Large intestine (tissue), 3 donors: ENCODE measurements around the gene RAB34. TPM values are rescaled to one million over a fixed set of nuclear protein-coding genes. Genes with fewer than 3 reads are reported as not detected.

Experiments
- DNase-seq, 2 donors: peaks; one replicate each; pipeline versions ENCODE4 v3.0.0 to v3.0.0-alpha.2; 2013
- H3K27ac ChIP-seq: one replicate; pipeline ENCODE4 v1.5.1; 2013; ENCODE audit warnings: low read length
- H3K27me3 ChIP-seq: 2 replicates; pipeline ENCODE4 v1.6.1; 2013; ENCODE audit warnings: low read length; ENCODE audit not compliant: control insufficient read depth, insufficient read depth
- H3K36me3 ChIP-seq: 2 replicates; pipeline ENCODE4 v1.6.1; 2013; ENCODE audit warnings: low read length; ENCODE audit not compliant: control insufficient read depth, insufficient read depth
- H3K4me1 ChIP-seq: one replicate; pipeline ENCODE4 v1.6.1; 2013; ENCODE audit warnings: low read length; ENCODE audit not compliant: control insufficient read depth, insufficient read depth
- H3K4me3 ChIP-seq: one replicate; pipeline ENCODE4 v1.5.1; 2013; ENCODE audit warnings: low read length
- H3K9me3 ChIP-seq: one replicate; pipeline ENCODE4 v1.6.1; 2013; ENCODE audit warnings: mild to moderate bottlenecking, low read depth, low read length, moderate library complexity; ENCODE audit not compliant: control insufficient read depth
- WGBS: methylation state at CpG from one replicate; pipeline ENCODE4 v1.1.5; 2013; ENCODE audit warnings: low lambda C conversion rate; ENCODE audit not compliant: insufficient coverage; 5-methylcytosine and 5-hydroxymethylcytosine counted together
- polyA plus RNA-seq: library from polyadenylated mRNA; unstranded; fragments of 120-200 nt; gene quantifications from one replicate; pipeline ENCODE4 v1.2.1, GENCODE V29; 2013

RAB34 gene
- polyA plus RNA-seq, 1 donor, result 82.8 TPM

DNA sequence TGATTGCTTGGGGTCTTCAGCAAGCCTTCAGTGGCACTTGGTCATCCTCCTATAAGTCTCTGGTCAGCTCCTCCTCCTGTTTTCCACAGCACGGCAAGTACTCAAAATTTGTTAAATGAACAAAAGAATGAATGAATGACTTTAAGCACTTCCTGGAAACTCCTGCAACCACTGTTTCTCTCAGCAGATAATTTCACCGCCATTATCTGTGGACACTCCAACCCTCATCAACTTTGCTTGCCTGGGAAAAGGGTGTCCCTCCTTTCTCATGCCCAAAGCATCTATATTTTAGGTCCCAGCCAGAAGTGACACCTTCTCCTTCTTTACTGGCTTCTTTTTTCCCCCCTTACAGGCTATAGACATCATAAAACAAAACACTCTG is 10.3 kb downstream of the RAB34 start:
- WGBS, result no CpG with 5 or more reads among the region's 2 CpGs
- no peak for DNase-seq
- no peak overlapping the region for H3K4me3 ChIP-seq
- H3K27ac ChIP-seq, result no peak overlapping the region
- peaks cover 36% of the 10 kb centered on the region for H3K36me3 ChIP-seq
- no peaks in the 10 kb centered on the region for H3K27me3 ChIP-seq
- peaks cover 20% of the 10 kb centered on the region for H3K4me1 ChIP-seq
- H3K9me3 ChIP-seq, result peaks cover 7% of the 10 kb centered on the region

GRCh38 chr17:28706471-28707338 is 11.0 kb downstream of the RAB34 start:
- DNase-seq, result no peak
- Histone ChIP-seq H3K4me1 (peaks cover 14% of the 10 kb centered on the region), H3K27ac (no peak overlapping the region), H3K9me3 (peaks cover under 1% of the 10 kb centered on the region), H3K4me3 (no peak overlapping the region), H3K27me3 (no peaks in the 10 kb centered on the region), H3K36me3 (peaks cover 43% of the 10 kb centered on the region)
- WGBS, result no CpG with 5 or more reads among the region's 7 CpGs

- H3K27ac ChIP-seq, result no peak overlapping the region
- peaks cover 10% of the 10 kb centered on the region for H3K4me1 ChIP-seq
- no peaks in the 10 kb centered on the region for H3K9me3 ChIP-seq
- no CpG with 5 or more reads among the region's 10 CpGs for WGBS
- H3K27me3 ChIP-seq, result no peaks in the 10 kb centered on the region
- H3K36me3 ChIP-seq, result peaks cover 51% of the 10 kb centered on the region
- H3K4me3 ChIP-seq, result no peak overlapping the region
- no peak for DNase-seq
Measured at GRCh38 chr17:28705728-28706334, 11.8 kb downstream of the RAB34 start.

GRCh38 chr17:28705074-28705659 is 12.5 kb downstream of the RAB34 start:
- WGBS, result 60% methylated on average over 1 of the region's 5 CpGs
- Histone ChIP-seq H3K4me3 (no peak overlapping the region), H3K27me3 (no peaks in the 10 kb centered on the region), H3K9me3 (no peaks in the 10 kb centered on the region), H3K4me1 (peaks cover 12% of the 10 kb centered on the region), H3K27ac (no peak overlapping the region), H3K36me3 (peaks cover 58% of the 10 kb centered on the region)
- DNase-seq, result no peak

DNA sequence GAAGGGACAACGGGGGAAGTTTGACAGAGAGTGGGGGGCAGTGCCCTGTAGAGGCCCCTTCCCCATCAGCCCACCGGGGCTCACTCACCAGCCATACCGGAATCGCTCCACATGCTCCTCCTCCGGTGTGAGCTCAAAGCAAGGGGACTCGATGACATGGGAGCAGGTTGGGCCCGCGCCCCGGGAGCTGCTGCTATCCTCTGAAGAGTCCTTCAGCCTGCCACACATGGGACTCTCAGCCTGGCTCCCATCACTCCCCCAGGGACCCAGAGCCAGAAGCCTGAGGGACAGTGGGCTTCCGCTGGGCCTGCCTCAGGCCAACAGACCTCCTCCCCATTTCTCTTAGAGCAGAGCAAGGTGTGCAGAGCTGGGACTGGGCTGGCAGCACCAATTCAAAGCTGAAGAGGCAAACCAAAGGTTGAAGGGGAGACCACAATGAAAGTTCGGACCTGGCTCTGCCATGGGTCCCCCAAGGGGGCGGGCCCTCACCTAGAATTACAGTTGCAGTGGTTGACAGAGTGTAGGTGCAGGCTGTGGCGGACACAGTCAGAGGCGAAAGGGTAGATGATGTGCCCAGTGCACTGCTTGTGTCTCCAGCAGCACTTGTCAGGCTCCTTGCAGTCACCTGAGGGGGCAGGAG is 13.3 kb downstream of the RAB34 start:
- Histone ChIP-seq H3K27me3 (no peaks in the 10 kb centered on the region), H3K4me3 (no peak overlapping the region), H3K9me3 (no peaks in the 10 kb centered on the region), H3K27ac (no peak overlapping the region), H3K4me1 (peaks cover 13% of the 10 kb centered on the region), H3K36me3 (peaks cover 66% of the 10 kb centered on the region)
- WGBS, result no CpG with 5 or more reads among the region's 14 CpGs
- no peak for DNase-seq

DNA sequence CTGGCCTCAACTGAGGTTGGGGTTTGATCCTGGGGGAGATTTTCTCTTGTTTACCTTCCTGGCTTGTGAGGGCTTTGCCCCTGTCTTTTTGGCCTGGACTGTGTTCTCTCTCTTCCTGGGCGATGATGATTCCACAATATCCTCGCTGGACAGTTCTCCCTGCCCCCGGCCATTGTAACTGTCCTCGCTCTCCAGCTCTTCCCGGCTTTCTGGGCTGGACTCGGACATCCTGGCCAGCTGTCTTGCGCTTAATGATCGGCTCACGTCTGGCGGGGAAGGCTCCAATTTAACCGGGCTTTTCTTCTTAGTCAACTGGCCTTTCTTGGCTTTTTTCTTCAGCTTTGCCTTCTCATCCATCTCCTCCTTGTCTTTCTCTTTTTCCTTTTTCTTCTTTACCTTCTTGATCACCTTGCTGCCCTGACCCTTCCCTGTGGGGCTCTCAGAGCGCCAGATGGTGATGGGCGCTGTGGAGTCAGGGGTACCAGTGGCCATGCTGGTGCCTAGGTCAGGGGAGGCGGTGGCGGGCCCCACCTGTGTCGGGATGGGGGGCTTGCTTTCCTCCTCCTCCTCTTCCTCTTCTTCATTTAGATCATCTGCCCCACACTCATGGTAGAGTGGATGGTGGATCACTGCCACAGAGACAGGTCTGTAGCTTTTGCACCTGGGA is 14.0 kb downstream of the RAB34 start:
- peaks cover 19% of the 10 kb centered on the region for H3K4me1 ChIP-seq
- peaks cover 73% of the 10 kb centered on the region for H3K36me3 ChIP-seq
- H3K27me3 ChIP-seq, result no peaks in the 10 kb centered on the region
- H3K27ac ChIP-seq, result no peak overlapping the region
- DNase-seq, result no peak
- H3K4me3 ChIP-seq, result no peak overlapping the region
- H3K9me3 ChIP-seq, result no peaks in the 10 kb centered on the region
- 85% methylated on average over 5 of the region's 16 CpGs for WGBS

DNA sequence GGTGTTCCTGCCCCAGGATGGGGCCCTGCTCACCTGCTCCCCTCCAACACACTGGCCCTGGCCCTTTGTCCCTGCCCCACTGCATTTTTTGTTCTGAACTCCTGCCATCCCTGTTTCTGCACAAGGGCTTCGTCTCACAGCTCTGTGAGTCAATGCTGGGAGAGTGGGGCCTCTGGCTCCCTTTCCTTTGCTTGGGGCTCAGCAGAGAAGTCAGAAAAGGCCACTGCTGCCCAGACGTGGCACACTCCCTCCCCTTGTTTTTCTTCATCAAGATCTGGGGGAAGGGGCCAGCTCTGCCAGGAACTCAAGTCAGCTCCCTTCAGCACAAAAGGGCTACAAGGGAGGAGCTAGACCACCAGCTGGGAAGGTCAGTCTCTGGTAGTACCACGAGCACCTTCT is 14.9 kb downstream of the RAB34 start:
- DNase-seq, result no peak
- WGBS, result no CpG with 5 or more reads among the region's 3 CpGs
- H3K9me3 ChIP-seq, result no peaks in the 10 kb centered on the region
- H3K4me3 ChIP-seq, result no peak overlapping the region
- peaks cover 26% of the 10 kb centered on the region for H3K4me1 ChIP-seq
- no peaks in the 10 kb centered on the region for H3K27me3 ChIP-seq
- H3K36me3 ChIP-seq, result peaks cover 80% of the 10 kb centered on the region
- no peak overlapping the region for H3K27ac ChIP-seq

DNA sequence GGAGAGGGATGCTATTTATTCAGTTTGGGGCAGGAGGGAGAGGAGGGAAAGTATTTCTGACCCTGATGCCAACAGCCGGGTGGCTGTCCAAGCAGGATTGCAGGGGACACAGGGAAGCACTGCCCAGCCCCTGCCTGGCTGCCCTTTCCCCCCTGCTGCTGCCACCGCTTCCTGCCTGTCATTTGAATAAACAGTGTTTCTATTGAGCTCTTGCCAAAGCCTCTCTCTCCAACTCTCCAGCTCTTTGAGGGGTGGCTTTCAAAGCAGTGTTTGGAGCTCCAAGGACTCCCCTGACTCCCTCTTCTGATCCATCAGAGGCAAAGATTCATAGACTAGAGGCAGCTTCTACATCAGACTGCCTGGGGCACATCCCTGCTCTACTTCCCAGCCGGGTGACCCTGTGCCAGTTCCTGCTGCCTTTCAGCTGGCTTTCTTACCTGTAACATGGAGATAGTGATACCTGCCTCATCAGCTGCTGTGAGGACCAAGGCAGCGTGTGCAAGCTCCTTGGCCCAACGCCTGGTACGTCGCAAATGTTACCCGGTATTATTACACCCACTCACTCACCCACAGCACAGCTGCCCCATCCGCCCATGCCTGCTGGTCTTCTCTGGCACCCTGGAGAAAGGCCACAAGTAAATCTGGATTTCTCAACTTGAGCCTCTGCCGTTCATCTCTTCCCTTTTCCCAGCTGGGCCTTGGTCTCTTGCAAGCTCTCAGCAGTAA is 15.5 kb downstream of the RAB34 start:
- no peak for DNase-seq
- WGBS, result no CpG with 5 or more reads among the region's 10 CpGs
- Histone ChIP-seq H3K27me3 (no peaks in the 10 kb centered on the region), H3K36me3 (peaks cover 86% of the 10 kb centered on the region), H3K4me3 (no peak overlapping the region), H3K4me1 (peaks cover 32% of the 10 kb centered on the region), H3K27ac (no peak overlapping the region), H3K9me3 (no peaks in the 10 kb centered on the region)

DNA sequence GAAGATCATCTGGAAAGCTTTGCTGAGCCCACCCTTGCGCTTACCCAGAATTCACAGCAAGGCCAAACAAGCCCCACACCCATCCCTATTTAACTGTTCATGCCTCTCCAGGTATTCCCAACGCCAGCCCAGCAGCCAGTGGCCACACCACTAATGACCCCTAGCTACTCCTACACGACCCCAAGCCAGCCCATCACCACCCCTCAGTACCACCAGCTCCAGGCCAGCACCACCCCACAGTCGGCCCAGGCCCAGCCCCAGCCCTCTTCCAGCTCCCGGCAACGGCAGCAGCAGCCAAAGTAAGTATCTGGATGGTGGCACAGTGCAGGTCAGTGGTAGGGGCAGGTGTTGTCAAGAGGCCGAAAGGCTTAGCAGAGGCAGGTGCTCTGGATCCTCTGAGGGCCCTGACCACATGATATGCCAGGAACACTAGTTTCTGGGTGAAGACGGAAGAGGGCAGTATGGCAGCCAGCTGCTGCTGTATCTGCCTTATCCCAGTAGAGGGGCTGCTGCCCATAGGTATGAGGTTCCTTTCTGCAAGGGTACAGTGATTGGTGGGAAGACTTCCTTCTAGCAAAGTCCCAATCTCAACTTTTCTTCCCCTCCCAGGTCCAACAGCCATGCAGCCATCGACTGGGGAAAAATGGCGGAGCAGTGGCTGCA is 16.7 kb downstream of the RAB34 start:
- Histone ChIP-seq H3K27me3 (no peaks in the 10 kb centered on the region), H3K36me3 (peaks cover 92% of the 10 kb centered on the region), H3K4me3 (no peak overlapping the region), H3K9me3 (no peaks in the 10 kb centered on the region), H3K27ac (no peak overlapping the region), H3K4me1 (peaks cover 39% of the 10 kb centered on the region)
- DNase-seq, result no peak
- WGBS, result no CpG with 5 or more reads among the region's 10 CpGs
